Muscle of back (tissue), 11 donors: ENCODE data around the gene AVPI1. TPM values are rescaled to one million over a fixed set of nuclear protein-coding genes. Genes with fewer than 3 reads are reported as not detected.
"Not testable (repeated sequence)": the region's sequence is repeated elsewhere in the genome, so short reads cannot be mapped to it uniquely, and the experiment has no call there.

Experiments
- DNase-seq, 3 donors: peaks; one replicate each; pipeline versions ENCODE4 v3.0.0 to v3.0.0-alpha.2; 2013
- polyA plus RNA-seq, 10 donors: library from polyadenylated mRNA; unstranded; fragments of 120-200 nt; gene quantifications; one replicate each; pipeline ENCODE4 v1.2.1, GENCODE V29; 2013; ENCODE audit not compliant: insufficient read length in 10 of 10

The AVPI1 gene
- polyA plus RNA-seq, 10 donors = 3.5 to 6.1 (median 4.7) TPM

GRCh38 chr10:97640868-97641811, 45.9 kb downstream of the AVPI1 start:
- DNase-seq = peak; percentile 15 to 76 (median 45)

GRCh38 chr10:97640174-97640867, 46.7 kb downstream of the AVPI1 start, which contains the start of gene PI4K2A:
PI4K2A (plus strand) TSS chr10:97640671; CDS start chr10:97640743, 72 bp downstream.
- DNase-seq = peak; percentile 98 to 99 (median 99)

GRCh38 chr10:97639090-97639489, 48.0 kb downstream of the AVPI1 start:
- DNase-seq = not testable (repeated sequence)

- DNase-seq = no peak
These were observed 51.5 kb downstream of the AVPI1 start for GRCh38 chr10:97635577-97635976.

- DNase-seq = no peak
These were observed 53.1 kb downstream of the AVPI1 start for GRCh38 chr10:97633921-97634320.

GRCh38 chr10:97632949-97633884, 53.8 kb downstream of the AVPI1 start, which contains the start of gene MORN4:
MORN4 (minus strand) TSS chr10:97633500; CDS start chr10:97619653, 13,847 bp downstream.
- peak; percentile 90 to 97 (median 93) for DNase-seq

- no peak for DNase-seq
These were observed 55.9 kb downstream of the AVPI1 start for GRCh38 chr10:97631098-97631497.

- DNase-seq = no peak
These were observed 57.8 kb downstream of the AVPI1 start for GRCh38 chr10:97629289-97629688.

GRCh38 chr10:97628228-97628627, 58.8 kb downstream of the AVPI1 start:
- DNase-seq = no peak

GRCh38 chr10:97627731-97628130, 59.3 kb downstream of the AVPI1 start:
- DNase-seq = no peak

Other genes starting within 250 kb of the AVPI1 start
- gene EXOSC1, start 241.2 kb downstream of the AVPI1 start, polyA plus RNA-seq = 10 to 100 TPM; 25.0 to 32.8 (median 28.5) TPM
- 10 to 100 TPM; 27.2 to 35.5 (median 31.7) TPM for gene ZDHHC16, start 241.1 kb downstream of the AVPI1 start, polyA plus RNA-seq
- 10 to 100 TPM; 51.9 to 84.9 (median 58.4) TPM for gene MMS19, start 188.8 kb downstream of the AVPI1 start, polyA plus RNA-seq
- 10 to 100 TPM; 11.3 to 17.3 (median 14.0) TPM for gene UBTD1, start 188.3 kb downstream of the AVPI1 start, polyA plus RNA-seq
- 10 to 100 TPM in 9 of 10 donors, 1 to 10 TPM in 1; 8.5 to 60.8 (median 27.0) TPM for gene ANKRD2, start 114.5 kb downstream of the AVPI1 start, polyA plus RNA-seq
- 1 to 10 TPM in 3 of 10 donors, under 1 TPM in 7; 0.34 to 1.6 (median 0.80) TPM for gene HOGA1, start 102.9 kb downstream of the AVPI1 start, polyA plus RNA-seq
- under 1 TPM in 1 of 10 donors, not detected in 9; 0.17 TPM for gene C10orf62, start 97.5 kb downstream of the AVPI1 start, polyA plus RNA-seq
- gene MORN4, start 53.7 kb downstream of the AVPI1 start, polyA plus RNA-seq = 1 to 10 TPM; 3.7 to 7.6 (median 5.1) TPM
- 10 to 100 TPM in 2 of 10 donors, 1 to 10 TPM in 8; 8.8 to 12.2 (median 9.3) TPM for gene PI4K2A, start 46.6 kb downstream of the AVPI1 start, polyA plus RNA-seq
- 10 to 100 TPM; 35.2 to 86.5 (median 57.1) TPM for gene MARVELD1, start 26.5 kb upstream of the AVPI1 start, polyA plus RNA-seq
- 10 to 100 TPM in 7 of 10 donors, 1 to 10 TPM in 3; 8.6 to 19.1 (median 11.2) TPM for gene ZFYVE27, start 49.9 kb upstream of the AVPI1 start, polyA plus RNA-seq
- 1 to 10 TPM; 1.2 to 2.2 (median 1.4) TPM for gene SFRP5, start 84.8 kb upstream of the AVPI1 start, polyA plus RNA-seq
- under 1 TPM; 0.08 to 0.50 (median 0.16) TPM for gene GOLGA7B, start 162.6 kb upstream of the AVPI1 start, polyA plus RNA-seq